Measurements from ENCODE around the gene CDH4. TPM values are rescaled to one million over a fixed set of nuclear protein-coding genes. Genes with fewer than 3 reads are reported as not detected.

CDH4 gene
- total RNA-seq, 1 experiment from 2014 or later = not detected

GRCh38 chr20:61518424-61518951, 266.4 kb downstream of the CDH4 start:
- intact Hi-C loops (cut with micrococcal nuclease; ENCODE audit: unreplicated experiment) = no loop called here
- no peaks in the 10 kb centered on the region for H3K36me3 ChIP-seq (ENCODE audit: control insufficient read depth, insufficient read depth, low read length)
- ATAC-seq = no peak
- no peaks in the 10 kb centered on the region; the same call in 1 of the 2 replicates for H3K27me3 ChIP-seq (ENCODE audit: control insufficient read depth, insufficient read depth, low read length)
- in situ Hi-C loops (cut with HindIII; ENCODE audit: low pct_unique_long_range_greater_than_20kb, low sequenced_read_pairs) = no loop called here
- BruUV-seq (replicated peaks) = no TSS peak
- DNase-seq (ENCODE audit: low read depth, low spot score) = no peak
- no peak overlapping the region for H3K27ac ChIP-seq (ENCODE audit: low read length)
- no peak overlapping the region for H3K4me3 ChIP-seq (ENCODE audit: low read depth in 2 of 2, low read length in 2 of 2)
- H3K4me1 ChIP-seq (ENCODE audit: control insufficient read depth, insufficient read depth, low read length) = no peaks in the 10 kb centered on the region
- no peak for TF ChIP-seq REST (IDR thresholded peaks at IDR 0.05; ENCODE audit: insufficient read depth in 1 of 2, low read depth in 2 of 2, low read length in 1 of 2)
- TF ChIP-seq POLR2AphosphoS5 (IDR thresholded peaks at IDR 0.05; ENCODE audit: low read depth, low read length) = no peak
- TF ChIP-seq CTCF (IDR thresholded peaks at IDR 0.05) = no peak
- no peak for TF ChIP-seq TCF7L2 (IDR thresholded peaks at IDR 0.05; ENCODE audit: low read depth, low read length)
- TF ChIP-seq SIN3A (IDR thresholded peaks at IDR 0.05; ENCODE audit: borderline replicate concordance, insufficient read depth, low read depth, low read length) = no peak
- no peaks in the 10 kb centered on the region for H3K9me3 ChIP-seq (ENCODE audit: control insufficient read depth, insufficient read depth, low read depth, low read length)
- ChIA-PET CTCF (no interaction called here), POLR2A (no interaction called here)

- intact Hi-C loops (cut with micrococcal nuclease; ENCODE audit: unreplicated experiment) (no loop called here), in situ Hi-C loops (cut with HindIII; ENCODE audit: low pct_unique_long_range_greater_than_20kb, low sequenced_read_pairs) (no loop called here)
- H3K27ac ChIP-seq (ENCODE audit: low read length) = no peak overlapping the region
- POLR2A ChIA-PET = no interaction called here
- H3K9me3 ChIP-seq (ENCODE audit: control insufficient read depth, insufficient read depth, low read depth, low read length) = no peaks in the 10 kb centered on the region
- ATAC-seq (no peak), DNase-seq (ENCODE audit: low read depth, low spot score) (no peak)
- H3K27me3 ChIP-seq (ENCODE audit: control insufficient read depth, insufficient read depth, low read length) = peaks cover 2% of the 10 kb centered on the region; the same call in 1 of the 2 replicates
- H3K4me1 ChIP-seq (ENCODE audit: control insufficient read depth, insufficient read depth, low read length) = no peaks in the 10 kb centered on the region
- no peak overlapping the region for H3K4me3 ChIP-seq (ENCODE audit: low read depth in 2 of 2, low read length in 2 of 2)
- TF ChIP-seq TCF7L2 (IDR thresholded peaks at IDR 0.05; ENCODE audit: low read depth, low read length) (no peak), POLR2AphosphoS5 (IDR thresholded peaks at IDR 0.05; ENCODE audit: low read depth, low read length) (no peak), REST (IDR thresholded peaks at IDR 0.05; ENCODE audit: insufficient read depth in 1 of 2, low read depth in 2 of 2, low read length in 1 of 2) (no peak), SIN3A (IDR thresholded peaks at IDR 0.05; ENCODE audit: borderline replicate concordance, insufficient read depth, low read depth, low read length) (no peak), CTCF (IDR thresholded peaks at IDR 0.05) (no peak)
- CTCF ChIA-PET = no interaction called here
- no TSS peak for BruUV-seq (replicated peaks)
- no peaks in the 10 kb centered on the region for H3K36me3 ChIP-seq (ENCODE audit: control insufficient read depth, insufficient read depth, low read length)
Observed at GRCh38 chr20:61519488-61519887, 267.4 kb downstream of the CDH4 start.
